Fibroblast of peridontal ligament (primary cell): ENCODE data around the gene NACC2.

Experiments used
- DNase-seq: peaks from one replicate; pipeline ENCODE4 v3.0.0-alpha.2; 2010; ENCODE audit errors: extremely low read depth

The NACC2 gene

DNA sequence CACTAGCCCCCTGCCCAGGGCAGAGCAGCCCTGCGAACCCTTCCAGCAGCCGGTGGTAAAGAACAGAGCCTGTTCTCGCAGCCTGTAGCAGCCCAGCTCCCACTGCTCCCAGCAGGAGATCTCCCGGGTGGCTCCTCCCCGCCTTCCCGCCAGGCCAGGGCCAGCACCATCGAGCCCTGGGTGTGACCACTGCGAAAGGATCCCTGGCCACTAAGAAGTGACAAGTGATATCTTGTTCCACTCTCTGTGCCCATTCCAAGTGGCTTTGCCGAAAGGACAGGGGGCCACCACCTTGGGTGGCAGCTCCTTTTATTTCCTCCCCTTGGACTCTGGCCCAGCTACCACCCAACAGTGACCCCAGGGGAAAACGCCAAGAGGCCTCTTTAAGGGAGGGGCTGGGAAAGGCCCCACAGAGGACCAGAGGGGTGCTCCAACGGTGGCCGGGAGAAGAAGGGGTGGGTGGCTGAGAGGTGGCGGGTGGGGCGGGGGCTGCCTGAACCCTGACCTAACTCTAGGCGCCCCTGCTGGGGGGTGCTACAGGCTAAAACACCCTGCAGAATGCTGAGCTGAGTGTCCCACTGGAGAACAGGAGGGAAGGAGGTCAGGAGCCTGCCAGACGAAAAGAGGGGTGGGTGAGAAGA is 1.6 kb downstream of the NACC2 start:
- DNase-seq, result no peak

DNA sequence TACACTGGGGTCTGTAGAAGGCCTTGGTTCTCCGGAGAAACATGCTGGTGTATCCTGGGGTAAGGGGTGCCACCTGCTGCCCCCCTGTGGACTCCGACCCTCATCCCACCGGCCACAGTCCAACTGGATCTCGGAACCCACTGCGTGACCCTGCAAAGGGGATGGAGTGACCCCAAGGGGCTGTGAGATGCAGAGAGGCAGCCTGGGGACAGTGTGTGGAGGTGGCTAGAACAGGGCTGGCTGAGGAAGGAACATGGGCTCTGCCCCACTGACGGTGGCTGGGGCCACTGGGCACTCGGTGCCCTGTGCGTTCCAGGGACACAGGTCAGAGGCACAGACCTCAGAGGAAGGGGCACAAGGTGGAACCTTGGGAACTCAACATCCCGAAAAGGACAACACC is 2.3 kb downstream of the NACC2 start:
- no peak for DNase-seq

DNA sequence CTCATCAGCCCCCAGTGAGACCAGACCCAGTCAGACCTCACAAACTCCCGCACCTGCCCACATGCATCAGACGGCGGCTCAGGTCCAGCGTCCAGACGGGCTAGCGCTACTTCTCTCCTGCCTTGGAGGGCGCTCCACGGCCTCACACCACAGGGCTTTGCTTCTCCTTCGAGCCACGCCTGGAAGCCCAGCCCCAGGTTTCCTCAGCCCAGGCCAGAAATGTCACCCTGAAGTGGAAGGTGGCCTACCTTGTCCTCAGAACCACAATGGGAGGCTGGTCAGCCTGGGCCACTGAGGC is 2.8 kb downstream of the NACC2 start:
- DNase-seq, result no peak

DNA sequence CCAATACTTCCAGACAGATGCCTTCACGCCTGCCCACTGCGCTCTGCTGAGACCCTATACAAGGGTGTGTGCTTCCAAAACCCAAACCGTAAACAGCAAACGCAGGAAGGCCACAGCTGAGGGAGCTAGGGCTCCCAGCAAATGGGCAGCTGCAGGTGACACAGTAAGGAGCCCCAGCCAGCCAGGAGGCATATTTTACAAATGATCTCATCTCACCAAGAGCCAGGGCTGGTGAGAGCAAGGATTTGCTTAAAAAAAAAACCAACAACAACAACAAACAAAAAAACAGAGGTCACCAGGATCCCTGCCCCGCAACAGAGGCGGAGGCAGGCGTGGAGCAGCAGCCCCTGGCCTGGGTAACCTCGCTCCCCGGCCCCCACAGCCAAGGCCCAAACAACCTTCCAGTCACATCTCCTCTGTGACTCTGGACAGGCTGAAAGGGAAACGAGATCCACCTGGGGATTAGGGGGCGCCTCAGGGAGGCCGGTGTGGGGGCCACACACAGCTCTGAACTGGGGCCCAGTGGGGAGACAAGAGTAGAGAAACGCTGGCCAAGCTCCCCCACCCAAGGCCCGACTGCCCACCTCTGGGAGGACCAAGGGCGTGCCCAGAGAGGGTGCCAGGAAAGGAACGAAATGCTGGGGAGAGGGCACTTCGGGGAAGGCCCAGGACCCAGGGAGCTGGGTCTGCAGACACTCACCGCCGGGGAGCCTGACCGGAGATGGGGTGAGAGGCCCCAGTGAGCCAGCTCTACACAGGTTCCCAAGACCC is 3.3 kb downstream of the NACC2 start:
- no peak for DNase-seq

DNA sequence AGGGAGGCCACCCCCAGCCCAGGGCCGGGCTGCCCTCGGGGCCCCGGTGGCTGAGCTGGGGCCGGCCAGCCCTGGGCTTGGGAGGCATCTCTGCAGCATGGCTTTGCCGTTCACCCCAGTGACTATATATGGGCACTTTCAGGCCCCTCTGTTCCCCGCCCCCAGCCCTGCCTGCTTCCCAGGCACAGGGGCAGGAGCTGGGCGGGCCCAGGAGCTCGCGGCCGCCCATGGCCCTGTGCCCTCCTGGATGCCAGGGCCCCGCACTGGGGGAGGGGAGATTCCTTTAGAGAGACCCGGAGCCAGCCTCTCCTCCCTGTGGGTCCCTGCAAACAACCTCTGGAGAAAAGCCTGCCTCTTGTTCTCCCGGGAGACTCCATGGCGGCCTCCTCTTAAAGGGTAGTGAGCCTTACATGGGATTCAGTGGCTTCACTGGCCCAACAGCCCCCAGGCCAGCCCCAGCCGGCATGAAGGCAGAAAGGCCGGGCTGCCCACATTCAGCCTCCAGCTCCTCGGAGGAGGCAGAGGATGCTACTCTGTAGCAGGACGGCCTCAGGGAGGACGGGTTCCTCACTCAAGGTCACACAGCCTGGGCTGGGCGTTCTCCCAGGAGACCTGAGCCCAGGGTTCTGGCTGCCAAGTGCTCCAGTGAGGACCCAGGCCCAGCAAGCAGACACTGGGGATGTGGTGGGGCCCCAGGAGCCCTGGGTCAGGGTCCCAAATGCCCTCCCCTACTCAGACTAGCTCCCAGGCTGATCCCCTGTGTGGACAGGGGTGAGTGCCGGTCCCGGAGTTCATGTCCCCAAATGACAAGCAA is 4.1 kb downstream of the NACC2 start:
- no peak for DNase-seq

DNA sequence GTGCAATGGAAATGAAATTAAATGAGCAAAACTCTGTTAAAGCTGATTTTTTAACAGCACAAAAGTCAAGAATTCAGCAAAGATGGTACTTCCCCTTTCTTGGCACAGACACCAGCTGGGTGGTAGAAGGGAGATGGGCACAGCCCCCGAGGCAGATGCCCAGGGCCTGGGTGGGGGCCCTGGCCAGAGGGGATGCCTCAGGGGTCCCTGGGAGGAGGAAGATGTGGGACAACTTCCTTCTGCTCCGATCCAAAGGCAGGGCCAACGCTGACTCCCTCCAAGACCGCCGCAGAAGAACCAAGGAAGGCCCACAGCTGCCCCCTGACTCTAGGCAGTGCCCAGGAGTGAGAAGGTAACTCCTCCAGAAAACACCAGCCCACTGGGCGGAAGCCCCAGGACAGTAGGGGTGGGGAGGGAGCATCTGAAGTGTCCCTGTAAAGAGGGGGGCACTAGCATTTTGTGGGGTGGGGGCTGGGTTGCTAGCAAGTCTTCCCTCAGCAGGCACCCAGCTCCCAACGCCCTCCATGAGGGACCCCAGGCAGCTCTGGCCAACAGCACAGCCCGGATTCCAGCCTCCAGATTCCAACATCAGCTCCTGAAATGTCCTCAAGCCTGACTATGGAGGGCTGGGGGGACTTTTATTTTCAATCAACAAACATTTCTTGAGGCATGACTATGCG is 4.9 kb downstream of the NACC2 start:
- DNase-seq, result no peak

DNA sequence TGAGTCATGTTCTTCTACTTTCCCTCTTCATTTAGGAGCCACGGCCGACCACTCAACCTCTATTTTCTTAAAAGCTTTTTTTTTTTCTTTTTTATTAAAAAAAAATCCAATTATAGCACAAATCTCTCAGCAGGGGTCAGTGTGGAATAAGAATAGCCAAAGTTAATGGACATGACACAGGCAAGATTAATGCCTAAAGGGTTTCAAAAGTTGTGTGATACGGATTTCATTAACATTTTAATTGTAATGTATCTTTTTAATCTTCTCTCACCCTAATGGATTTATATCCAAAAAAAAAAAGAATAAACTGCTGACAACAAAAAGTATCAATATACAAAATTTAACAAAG is 5.4 kb downstream of the NACC2 start:
- peak; percentile 77 for DNase-seq

DNA sequence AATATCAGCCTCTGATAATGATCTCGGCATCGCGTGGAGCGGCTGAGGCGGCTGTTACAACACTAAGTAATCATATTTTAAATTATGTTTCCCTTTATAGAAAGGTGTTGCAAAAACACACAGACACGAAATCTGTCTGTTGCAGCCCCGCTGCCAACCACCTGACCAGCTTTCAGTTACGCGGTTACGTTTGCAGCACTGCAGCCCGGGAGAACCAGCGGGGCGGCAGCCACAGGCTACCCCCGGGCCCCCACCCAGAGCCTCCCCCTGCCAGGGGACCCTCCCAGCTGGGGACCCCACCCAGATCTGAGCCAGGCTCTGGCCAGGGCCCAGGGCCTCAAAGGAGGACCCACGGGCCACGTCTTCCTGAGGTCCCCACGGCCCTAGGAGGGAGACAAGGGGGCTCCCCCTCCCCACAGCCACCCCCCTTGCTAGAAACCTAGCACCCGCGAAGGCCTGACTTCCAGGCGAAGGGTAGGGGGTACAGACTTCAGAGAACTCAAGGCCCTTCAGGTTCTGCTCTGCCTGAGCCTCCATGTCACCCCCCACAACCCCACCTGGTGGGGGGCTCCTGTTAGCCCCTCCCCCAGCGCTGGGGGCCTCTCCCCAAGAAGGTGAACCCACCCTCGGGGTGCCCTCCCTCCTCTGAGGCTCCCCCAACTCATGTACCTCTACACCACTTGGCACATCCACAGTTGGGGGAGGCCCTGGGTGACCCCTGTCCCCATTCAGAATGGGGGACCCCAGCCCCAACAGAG is 6.0 kb downstream of the NACC2 start:
- DNase-seq, result no peak

DNA sequence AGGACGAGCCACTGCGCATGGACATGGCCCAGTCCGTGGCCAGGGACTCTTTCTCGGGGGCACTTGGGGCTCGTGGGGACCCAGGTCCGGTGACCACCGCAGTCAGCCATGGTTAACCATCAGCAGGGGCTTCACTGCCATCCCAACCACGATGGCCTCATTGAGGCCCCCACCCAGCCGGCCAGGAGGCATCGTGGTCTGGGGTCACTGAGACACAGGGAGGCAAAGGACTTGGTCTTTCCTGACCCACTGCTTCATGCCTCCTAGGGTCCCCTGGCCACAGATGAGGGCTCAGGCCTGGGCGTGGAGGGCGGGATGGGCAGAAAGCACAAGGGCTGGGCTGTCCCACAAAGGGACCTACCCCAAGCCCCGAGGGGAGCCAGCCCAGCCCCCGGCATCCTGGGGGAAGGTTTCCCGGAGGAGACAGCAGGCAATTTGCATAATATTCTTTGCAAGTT is 6.6 kb downstream of the NACC2 start:
- no peak for DNase-seq

DNA sequence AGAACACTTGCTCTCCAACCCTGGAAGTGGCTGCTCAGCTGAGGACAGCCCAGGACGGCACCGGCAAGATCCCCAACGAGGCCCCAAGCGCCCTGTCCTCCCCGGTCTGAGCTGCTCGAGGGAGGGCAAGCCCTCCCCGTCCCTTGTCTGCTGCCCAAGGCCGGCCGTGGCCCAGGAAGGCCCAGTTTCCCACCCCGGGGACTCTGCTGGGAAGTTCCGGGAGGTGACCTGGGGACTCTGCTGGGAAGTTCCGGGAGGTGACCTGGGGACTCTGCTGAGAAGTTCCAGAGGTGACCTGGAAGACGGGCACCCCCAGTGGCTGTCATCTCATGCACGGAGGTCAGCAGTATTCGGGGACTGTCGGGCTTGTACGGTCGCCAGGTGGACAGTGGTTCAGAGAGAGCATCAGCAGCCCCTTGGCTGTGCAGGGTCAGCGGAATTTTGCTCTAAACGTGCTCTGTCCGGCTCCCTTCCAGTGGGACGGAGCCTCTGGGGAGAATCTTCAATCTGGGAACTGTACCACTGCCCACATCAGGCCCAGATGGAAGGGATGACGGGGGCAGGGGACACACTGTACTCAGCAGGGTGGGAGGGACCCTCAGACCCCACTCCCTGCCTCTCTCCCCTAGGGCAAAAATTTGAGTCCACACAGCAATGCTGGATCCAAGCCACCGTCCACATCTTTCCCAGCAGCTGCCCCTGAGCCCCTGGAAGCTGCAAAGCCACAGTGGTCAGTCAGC is 7.2 kb downstream of the NACC2 start:
- DNase-seq, result no peak

DNA sequence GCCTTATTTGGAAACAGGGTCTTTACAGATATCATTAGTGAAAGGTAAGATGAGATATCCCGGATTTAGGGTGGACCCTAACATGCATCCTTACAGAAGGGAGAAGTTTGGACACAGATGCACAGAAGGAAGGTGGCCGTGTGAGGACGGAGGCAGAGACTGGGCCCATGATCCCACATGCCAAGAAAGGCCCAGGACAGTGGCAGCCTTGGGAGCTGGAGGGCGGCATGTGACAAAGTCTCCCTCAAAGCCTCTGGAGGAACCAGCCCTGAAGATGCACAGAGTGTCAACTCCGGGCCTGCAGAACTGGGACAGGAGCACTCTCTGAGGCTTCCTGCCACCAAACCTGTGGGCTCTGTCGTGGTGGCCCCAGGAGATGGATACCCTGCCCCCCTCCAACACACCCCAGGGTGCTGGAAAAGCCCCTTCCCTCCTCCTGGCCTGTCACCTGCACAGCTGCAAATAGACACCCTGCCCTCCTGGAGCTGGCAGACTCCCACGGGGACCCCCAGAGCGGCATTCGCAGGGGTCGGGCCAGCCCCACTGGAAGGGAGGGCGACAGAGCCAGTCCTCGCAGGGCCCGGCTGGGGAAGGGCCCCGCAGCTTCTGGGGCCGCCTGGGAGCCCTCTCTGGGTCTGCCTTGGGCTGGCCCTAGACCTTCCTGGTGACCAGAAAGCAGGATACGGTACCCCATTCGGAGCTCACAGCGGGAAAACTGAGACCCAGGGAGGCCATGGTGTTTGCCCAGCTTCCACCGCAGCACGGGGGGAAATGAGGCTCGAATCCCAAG is 7.9 kb downstream of the NACC2 start:
- no peak for DNase-seq

DNA sequence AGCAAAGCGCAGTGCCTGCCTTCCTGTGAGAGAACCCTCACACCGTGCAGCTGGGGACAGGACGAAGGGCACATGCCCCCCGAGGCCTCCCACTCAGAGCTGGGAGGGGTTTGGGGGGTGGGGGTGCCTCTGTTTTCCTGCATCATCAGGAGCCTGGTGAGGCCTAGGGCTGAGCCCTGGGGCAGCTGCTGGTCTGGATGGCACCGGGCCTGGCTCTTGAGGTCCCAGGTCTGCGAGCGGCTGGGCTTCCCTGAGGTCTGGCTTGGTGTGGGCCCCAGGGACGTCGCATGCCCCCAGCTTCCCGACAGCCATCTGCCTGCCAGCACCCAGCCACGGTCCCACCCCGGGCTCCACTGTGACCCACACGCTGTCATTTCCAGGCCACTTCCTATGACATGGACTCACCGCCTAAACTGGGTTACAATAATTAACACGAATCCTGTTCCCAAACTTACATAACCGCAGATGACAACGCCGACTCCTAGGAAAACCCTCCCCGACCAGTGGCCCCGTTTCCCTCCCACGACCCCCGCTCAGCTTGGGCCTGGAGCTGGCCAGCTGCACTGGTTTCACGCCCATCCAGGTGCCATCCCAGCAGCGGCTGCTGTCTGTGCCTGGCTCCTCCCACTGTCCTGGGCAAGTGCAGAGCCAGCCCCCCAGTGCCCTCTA is 8.7 kb downstream of the NACC2 start:
- no peak for DNase-seq

DNA sequence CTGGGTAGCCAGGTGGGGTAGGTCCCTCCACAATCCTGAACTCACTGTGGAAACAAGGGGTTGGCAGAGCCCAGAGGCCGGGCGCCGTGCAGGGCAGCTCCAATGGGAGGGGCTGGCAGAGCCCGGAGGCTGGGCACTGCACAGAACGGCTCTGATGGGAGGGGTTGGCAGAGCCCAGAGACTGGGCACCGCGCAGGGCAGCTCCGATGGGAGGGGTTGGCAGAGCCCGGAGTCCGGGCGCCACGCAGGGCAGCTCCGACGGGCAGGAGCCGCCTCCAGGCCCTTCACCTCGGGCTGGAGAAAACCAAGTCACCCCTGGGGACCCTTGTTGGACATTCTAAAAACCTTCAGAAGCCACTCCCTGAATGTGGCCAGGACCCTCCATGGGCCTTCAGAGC is 9.3 kb downstream of the NACC2 start:
- no peak for DNase-seq

DNA sequence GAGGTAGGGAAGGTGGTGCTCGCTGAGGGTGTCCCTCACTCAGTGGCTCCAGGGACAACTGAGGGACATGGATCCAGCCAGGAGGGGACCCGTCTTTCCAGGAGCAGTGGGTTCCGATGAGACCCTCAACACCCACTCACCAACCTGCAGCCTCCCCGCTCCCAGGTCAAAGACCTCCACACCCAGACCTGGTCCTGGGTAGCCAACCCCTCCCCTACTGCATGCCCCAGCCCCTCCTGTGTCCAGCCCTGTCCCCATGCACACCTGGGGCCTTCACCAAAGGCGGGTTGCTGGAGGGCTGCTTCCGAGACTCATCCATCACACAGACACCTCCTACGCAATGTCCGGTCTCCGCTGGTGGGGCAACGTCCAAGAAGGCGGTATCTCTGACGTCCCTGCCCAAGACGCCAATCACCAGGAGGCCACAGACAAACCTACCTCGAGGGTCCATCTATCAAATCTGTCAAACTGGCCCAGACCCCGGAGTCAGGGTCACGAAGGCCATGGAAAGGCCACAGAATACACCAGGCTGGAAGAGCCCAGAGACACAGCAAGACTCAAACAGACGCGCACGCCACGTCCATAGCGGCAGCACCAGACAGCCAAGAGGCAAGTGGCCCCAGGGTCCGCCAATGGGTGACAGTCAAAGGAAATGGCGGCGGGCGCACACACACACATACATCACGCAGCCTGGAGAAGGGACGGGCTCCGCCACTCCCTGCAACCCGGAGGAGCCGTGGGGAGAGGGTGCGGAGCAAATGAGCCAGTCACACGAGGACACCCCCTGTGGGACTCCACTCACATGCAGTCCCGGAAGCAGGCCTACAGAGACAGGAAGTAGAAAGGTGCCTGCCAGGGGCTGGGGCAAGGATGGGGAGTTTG is 10.8 kb downstream of the NACC2 start:
- no peak for DNase-seq

DNA sequence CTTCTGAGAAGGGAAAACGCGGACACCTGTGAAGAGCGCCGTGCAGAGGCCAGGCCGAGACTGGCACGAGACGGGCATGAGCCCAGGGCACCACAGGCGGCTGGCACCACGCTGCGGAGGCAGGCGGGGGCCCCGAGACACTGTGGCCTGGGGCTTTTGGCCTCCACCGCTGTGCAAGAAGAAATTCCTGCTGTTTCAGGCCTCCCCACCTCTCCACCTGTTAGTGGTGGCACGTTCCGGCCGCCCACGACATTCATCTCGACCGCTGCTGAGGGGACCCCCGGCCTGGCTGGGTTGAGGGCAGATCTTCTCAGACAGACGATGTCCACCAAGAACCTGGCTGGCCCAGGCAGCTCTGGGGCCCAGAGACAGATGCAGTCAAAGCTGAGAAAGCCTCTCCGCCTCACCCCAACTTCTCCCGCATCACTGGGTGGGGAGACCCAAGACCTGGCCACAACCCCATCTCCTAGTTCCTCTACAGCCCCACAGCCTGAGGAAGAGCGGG is 11.5 kb downstream of the NACC2 start:
- no peak for DNase-seq

DNA sequence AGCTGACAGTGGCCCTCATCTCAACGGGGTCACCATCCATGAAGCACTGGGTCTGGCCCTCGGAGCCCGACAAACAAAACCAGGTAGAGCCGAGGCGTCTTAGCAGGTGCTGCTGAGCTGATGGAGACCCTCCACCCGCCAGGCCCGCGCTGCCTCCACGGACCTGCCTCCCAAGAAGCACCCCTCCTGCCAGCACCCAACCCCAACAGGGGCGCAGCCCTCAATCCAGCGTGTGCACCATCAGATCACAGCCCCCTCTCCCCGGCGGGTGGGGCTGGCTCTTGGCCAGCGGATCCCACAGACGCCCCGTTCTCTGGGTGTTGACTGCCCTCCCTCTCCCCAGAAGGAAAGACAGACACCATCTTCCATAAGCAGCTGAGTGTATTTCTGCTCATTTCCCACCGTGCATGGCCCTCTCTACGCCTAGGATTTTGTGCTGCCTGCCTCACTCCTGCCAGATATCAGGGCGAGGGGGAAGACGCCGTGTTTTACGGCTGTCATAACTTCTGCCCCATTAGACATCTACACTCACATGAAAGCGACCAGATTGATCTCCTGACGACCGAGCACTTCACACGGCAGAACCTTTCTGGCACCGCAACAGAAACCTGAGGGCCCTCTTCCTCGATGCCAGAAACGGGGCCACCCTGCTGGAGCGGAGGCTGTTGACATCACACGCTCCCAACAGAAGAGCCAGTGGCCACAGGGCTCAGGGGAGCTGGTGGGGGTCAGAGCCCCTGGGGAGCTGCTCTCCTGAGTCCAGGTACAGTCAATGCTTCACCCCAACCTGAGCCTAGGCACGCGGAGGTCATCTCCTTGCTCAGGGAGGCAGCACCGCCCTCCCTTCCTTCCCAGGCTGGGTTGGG is 12.4 kb downstream of the NACC2 start:
- DNase-seq, result no peak

DNA sequence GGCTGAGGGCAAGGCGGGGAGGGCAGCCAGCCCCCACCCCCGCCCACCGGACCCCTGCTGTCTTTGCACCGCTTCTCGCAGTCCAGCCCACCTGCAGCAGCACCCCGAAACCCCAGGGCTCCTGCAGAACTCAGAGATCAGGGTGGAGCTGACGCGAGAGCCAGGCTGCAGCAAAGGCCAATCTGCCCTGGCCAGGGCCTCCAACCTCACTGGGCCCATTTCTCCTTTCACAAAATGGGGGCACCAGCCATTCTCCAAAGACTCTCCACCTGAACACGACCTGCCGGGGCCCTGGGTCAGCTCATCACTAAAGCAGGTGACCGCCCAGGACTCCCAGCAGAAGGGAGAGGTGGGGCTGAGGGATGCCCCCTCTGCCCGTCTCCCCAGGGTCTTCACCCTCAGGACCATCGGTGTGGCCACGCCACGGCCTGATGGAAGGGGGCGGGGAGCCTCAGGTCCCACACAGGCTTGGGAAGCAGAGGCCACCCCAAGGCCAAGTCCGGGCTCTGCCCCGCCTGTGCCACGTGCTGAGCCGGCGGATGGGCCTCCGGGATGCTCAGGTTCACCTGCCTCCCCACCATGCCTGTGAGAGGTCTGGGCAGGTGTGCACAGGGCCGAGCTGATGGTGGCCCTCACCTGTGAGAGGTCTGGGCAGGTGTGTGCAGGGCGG is 13.1 kb downstream of the NACC2 start:
- no peak for DNase-seq
